Keratinocyte (primary cell): ENCODE results near the gene BTBD6.

Source experiments
- EZH2 ChIP-seq: IDR thresholded peaks from one replicate; pipeline ENCODE4 v1.6.1; 2012; ENCODE audit warnings: inconsistent platforms, mild to moderate bottlenecking, low read length, moderate library complexity
- TF ChIP-seq, protein P1 (sequence below), 3 experiments: IDR thresholded peaks in 1 of 3; conservative IDR thresholded peaks in 1 of 3; optimal IDR thresholded peaks in 1 of 3; 2 replicates in 2 of 3; 3 replicates in 1 of 3; pipeline versions ENCODE3 to v1.5.1; 2011; ENCODE audit warnings: low read length in 3 of 3, mild to moderate bottlenecking in 3 of 3, moderate library complexity in 2 of 3, control low read depth in 1 of 3, inconsistent platforms in 1 of 3; ENCODE audit not compliant: insufficient read depth in 2 of 3; ENCODE audit errors: extremely low read depth in 1 of 3

DNA sequence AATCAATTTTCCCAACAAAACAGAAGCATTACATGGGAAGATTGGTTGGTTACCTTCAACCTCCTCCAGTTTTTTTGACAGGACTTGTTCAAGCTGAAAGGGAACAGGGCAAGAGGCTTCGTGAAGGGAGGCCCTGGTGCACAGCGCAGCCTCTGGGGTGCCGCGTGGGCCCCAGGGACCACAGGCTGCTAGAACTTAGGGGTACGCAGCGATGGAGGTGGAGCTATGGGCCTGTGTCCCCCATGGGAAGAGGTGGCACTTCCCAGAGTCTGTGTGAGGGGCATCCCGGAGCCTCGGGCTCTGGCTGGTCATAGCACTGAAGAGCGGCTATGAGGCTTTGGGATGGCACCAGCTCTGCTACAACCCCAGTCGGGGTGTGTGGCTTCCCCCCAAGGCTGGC is 22.1 kb upstream of the BTBD6 start:
- TF ChIP-seq, protein P1, sequence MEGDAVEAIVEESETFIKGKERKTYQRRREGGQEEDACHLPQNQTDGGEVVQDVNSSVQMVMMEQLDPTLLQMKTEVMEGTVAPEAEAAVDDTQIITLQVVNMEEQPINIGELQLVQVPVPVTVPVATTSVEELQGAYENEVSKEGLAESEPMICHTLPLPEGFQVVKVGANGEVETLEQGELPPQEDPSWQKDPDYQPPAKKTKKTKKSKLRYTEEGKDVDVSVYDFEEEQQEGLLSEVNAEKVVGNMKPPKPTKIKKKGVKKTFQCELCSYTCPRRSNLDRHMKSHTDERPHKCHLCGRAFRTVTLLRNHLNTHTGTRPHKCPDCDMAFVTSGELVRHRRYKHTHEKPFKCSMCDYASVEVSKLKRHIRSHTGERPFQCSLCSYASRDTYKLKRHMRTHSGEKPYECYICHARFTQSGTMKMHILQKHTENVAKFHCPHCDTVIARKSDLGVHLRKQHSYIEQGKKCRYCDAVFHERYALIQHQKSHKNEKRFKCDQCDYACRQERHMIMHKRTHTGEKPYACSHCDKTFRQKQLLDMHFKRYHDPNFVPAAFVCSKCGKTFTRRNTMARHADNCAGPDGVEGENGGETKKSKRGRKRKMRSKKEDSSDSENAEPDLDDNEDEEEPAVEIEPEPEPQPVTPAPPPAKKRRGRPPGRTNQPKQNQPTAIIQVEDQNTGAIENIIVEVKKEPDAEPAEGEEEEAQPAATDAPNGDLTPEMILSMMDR (optimal IDR thresholded peaks at IDR 0.05 in 1 of 3, IDR thresholded peaks at IDR 0.05 in 1 of 3, conservative IDR thresholded peaks at IDR 0.05 in 1 of 3; ENCODE audit: extremely low read depth in 1 of 3, insufficient read depth in 2 of 3, low read length in 3 of 3) = no peak
- no peak for TF ChIP-seq EZH2
